Measurements from ENCODE around the gene CHMP1A. TPM values are rescaled to one million over a fixed set of nuclear protein-coding genes. Genes with fewer than 3 reads are reported as not detected.
"Not testable (repeated sequence)": the region's sequence is repeated elsewhere in the genome, so short reads cannot be mapped to it uniquely, and the experiment has no call there.

CHMP1A gene
- total RNA-seq, 2 donors from 2014 or later, result 63.0 to 77.2 TPM

GRCh38 chr16:89637379-89637778 lies 20.1 kb downstream of the CHMP1A start:
- Histone ChIP-seq H3K4me1 (ENCODE audit: control insufficient read depth in 1 of 2, low read depth in 2 of 2) (peaks cover 5% of the 10 kb centered on the region in 2 donors), H3K4me3 (no peak overlapping the region), H3K9me3 (no peaks in the 10 kb centered on the region), H3K27me3 (replicated peaks; ENCODE audit: insufficient read depth) (no peaks in the 10 kb centered on the region), H3K36me3 (no peaks in the 10 kb centered on the region), H3K27ac (no peak overlapping the region)
- ATAC-seq (ENCODE audit: insufficient number of reproducible peaks, low FRiP score, low read depth) (no peak), DNase-seq (ENCODE audit: low spot score) (no peak)
- TF ChIP-seq CTCF (IDR thresholded peaks at IDR 0.05), result no peak

GRCh38 chr16:89636663-89637062 lies 20.8 kb downstream of the CHMP1A start:
- Histone ChIP-seq H3K9me3 (no peaks in the 10 kb centered on the region), H3K27ac (no peak overlapping the region), H3K4me1 (ENCODE audit: control insufficient read depth in 1 of 2, low read depth in 2 of 2) (peaks cover 5% of the 10 kb centered on the region in 2 donors), H3K4me3 (no peak overlapping the region), H3K27me3 (replicated peaks; ENCODE audit: insufficient read depth) (no peaks in the 10 kb centered on the region), H3K36me3 (no peaks in the 10 kb centered on the region)
- TF ChIP-seq CTCF (IDR thresholded peaks at IDR 0.05), result no peak
- DNase-seq (ENCODE audit: low spot score) (no peak), ATAC-seq (ENCODE audit: insufficient number of reproducible peaks, low FRiP score, low read depth) (no peak)

- H3K36me3 ChIP-seq; H3K27me3 ChIP-seq (replicated peaks; ENCODE audit: insufficient read depth); H3K27ac ChIP-seq; ATAC-seq (ENCODE audit: insufficient number of reproducible peaks, low FRiP score, low read depth); H3K4me3 ChIP-seq; H3K9me3 ChIP-seq; DNase-seq (ENCODE audit: low spot score); H3K4me1 ChIP-seq (ENCODE audit: control insufficient read depth in 1 of 2, low read depth in 2 of 2): not testable (repeated sequence)
These were observed 22.8 kb downstream of the CHMP1A start for GRCh38 chr16:89634463-89635385.

GRCh38 chr16:89633064-89633631 lies 24.4 kb downstream of the CHMP1A start:
- no peaks in the 10 kb centered on the region for H3K36me3 ChIP-seq
- DNase-seq (ENCODE audit: low spot score), result no peak
- no peak overlapping the region for H3K27ac ChIP-seq
- no peaks in the 10 kb centered on the region for H3K9me3 ChIP-seq
- H3K27me3 ChIP-seq (replicated peaks; ENCODE audit: insufficient read depth), result no peaks in the 10 kb centered on the region
- no peaks in the 10 kb centered on the region for H3K4me1 ChIP-seq (ENCODE audit: control insufficient read depth in 1 of 2, low read depth in 2 of 2)
- no peak overlapping the region for H3K4me3 ChIP-seq
- ATAC-seq (ENCODE audit: insufficient number of reproducible peaks, low FRiP score, low read depth), result no peak
- no peak for TF ChIP-seq CTCF (IDR thresholded peaks at IDR 0.05)

- Histone ChIP-seq H3K9me3 (no peaks in the 10 kb centered on the region), H3K27me3 (replicated peaks; ENCODE audit: insufficient read depth) (no peaks in the 10 kb centered on the region), H3K4me1 (ENCODE audit: control insufficient read depth in 1 of 2, low read depth in 2 of 2) (no peaks in the 10 kb centered on the region), H3K36me3 (no peaks in the 10 kb centered on the region), H3K4me3 (no peak overlapping the region), H3K27ac (no peak overlapping the region)
- TF ChIP-seq CTCF (IDR thresholded peaks at IDR 0.05), result no peak
- ATAC-seq (ENCODE audit: insufficient number of reproducible peaks, low FRiP score, low read depth) (no peak), DNase-seq (ENCODE audit: low spot score) (no peak)
These were observed 27.5 kb downstream of the CHMP1A start for GRCh38 chr16:89629827-89630610.

All from thoracic aorta (tissue), 2 donors.